Amygdala (tissue), 56 donors: ENCODE measurements around the gene RAB40B.

ENCODE experiments used
- DNase-seq, 56 donors: peaks; one replicate each; lab custom pipeline; 2025; lab: John Stamatoyannopoulos, UW

The RAB40B gene

DNA sequence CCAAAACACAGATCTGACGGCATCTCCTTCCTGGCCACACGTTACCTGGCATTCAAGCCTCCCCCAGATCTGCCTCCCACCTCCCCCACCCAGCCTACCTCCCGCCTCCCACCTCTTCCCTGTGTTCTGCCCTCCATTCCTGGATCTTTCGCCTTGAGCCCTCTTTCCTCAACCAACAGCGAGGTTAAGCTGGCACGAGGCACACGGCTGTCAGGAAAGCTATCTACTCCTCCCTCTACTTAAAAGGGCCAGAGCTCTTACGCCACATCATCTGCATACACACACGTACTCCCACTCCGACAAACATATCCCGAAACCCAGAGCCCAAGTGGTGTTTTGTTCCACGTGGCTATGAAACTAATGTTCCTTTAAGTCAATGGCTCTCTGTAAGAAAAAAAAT lies 68.3 kb downstream of the RAB40B start:
- no peak for DNase-seq

DNA sequence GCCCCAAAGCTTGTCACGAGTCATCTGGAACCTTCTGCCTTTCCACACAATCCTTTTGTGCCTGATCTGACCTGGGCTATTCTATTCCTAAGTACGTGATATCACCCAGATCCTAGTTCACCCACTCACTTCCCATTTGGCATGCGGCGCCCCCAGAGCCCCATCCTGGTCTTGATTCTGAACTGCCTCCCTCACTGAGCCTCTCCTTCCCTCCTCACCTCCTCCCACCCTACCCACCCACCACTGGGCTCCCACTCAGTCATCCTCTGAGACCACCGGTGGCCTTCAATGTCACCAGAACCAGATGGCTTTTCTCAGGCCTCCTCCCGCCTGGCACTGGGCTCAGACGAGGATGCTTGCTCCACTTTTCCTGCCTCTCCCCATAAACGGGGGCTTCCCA lies 68.8 kb downstream of the RAB40B start:
- DNase-seq: no peak

DNA sequence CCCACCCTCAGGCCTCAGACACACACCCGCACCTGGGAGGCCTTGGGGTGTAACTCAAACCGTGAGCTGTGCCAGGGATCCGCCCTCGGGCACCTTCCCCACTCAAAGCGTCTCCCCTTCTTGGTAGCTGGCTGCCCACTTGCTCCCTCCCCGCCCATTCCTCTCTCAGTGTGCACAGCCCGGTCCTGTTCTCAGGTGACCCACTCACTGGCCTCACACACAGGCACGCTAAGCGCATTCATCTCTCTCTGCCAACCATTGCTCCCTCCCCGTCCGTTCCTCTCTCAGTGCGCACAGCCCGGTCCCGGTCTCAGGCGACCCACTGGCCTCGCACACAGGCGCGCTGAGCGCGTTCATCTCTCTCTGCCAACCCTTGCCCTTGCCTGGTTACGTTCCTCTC lies 71.1 kb downstream of the RAB40B start:
- no peak for DNase-seq

DNA sequence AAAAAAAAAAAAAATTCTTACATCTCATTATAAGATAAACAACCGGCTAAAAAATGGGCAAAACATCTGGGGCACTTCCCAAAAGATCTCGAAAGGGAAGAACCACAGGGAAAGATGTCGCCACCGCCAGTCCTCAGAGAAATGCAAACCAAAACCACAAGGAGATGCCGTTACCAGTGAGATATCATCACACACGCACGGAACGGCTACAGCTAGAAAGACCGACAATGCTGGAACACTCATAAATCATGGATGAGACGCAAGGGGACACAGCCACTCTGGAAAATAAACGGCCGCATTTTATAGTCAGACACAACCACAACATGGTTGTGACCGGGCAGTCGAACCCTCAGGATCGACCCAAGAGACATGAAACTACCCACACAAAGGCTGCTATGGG lies 74.8 kb downstream of the RAB40B start:
- DNase-seq: no peak

DNA sequence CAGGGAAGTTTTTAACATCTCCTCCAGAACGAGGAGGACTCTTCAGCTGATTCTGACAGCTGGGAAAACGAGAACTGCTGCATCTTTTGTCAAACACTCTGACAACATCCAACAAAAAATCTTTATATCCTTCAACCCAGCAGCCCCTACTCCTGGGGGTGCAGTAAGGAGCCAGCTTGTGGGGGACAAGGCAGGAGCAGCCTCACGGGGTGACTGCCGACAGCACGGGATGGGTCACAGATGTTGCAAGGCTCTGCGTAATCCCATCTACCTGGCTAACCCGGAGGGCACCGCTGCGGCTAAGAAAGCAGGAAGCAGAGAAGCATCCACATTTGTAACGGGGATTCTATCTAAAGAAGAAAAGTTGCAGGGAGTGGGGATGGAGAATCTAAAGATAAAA lies 78.9 kb downstream of the RAB40B start:
- DNase-seq: no peak

DNA sequence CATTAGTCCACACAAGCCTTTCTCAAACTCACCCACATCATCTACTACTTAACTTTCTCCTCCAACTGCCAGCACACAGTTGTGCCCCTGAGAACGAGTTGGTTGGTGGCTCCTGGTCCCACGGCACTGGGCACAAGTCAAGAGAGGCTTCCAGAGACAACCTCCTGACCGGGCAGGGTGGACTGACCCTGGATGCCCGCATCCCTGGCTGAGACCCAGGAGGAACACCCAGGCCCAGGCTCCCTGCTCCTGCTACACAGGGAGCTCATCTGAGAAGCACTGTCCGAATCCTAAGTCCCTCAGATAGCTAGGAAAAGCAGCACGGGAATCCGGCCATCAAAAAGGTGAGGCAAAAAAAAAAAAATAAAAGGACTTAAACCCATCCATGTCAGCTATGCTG lies 79.3 kb downstream of the RAB40B start:
- no peak for DNase-seq

DNA sequence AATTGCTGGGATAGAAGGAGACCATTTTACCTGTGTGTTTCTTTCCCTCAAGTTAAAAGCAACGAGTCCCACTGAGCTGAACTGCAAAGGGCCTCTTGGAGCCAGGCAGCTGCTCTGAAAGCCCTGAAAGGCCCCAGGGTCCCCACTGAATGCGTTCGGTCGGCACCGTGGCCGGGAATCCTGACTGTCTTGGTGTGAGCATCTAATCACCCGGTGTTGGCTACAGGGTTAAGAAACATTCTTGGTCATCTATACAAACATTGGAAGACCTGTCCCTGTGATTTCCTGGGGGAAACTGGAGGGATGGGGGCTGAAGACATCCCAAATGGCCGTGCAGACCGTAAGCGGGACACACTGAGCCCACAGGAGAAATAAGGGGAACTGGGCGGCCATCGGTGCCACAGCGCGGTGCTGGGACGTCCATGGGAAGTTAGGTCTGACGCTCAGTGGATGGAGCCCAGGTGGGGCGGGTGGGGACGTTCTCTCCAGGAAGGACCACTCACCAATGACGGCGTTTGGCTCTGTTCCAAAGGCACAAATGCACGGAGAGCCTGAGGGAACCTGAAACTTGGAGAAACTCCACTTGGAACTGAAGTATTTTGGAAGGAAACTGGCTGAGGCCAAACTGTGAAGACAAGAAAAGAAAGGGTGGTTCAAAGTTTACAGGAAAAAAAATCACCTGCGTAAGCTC lies 82.3 kb downstream of the RAB40B start:
- DNase-seq: no peak

DNA sequence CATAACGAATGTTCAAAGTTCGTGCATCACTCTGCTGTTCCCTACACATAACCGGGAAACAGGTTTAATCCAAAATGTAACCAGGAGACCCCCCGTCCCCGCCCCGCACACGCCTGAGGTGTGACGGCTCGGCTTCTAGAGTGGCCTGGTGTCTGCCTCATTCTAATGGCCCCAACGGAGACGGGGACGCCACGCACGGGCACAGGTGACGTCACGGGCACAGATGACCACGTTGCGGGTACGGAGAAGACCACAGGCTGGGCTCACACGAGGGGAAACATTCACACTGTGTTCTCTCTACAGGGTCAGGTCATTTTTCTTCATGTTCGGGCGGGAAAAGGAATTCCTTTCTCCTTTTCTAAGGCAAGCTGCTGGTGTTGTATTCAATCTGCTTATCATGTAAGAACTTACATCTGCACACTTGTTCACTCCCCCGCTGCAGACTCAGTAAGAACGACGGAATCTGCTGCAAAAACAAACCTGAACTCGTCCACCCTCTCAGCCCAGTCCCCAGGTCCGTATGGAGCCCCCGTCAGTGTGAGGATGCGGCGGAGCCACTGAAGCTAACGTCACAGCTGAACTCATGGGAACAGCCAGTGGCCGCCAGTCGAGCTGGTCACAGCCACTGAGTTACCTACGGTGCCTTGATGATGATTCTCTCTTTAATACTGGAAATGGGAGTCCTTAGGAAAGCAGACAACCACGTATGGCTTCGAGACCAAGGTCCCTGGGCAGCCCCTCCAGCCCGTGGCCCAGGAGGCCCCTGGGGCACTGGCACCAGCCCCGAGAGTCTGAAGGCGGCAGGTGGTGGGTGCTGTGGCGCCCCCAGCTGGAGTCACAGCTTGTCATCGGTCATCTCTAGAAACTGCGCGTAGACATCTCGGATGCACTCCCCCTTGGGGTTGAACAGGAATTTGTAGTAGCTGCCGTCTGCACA lies 83.1 kb downstream of the RAB40B start:
- DNase-seq: no peak

DNA sequence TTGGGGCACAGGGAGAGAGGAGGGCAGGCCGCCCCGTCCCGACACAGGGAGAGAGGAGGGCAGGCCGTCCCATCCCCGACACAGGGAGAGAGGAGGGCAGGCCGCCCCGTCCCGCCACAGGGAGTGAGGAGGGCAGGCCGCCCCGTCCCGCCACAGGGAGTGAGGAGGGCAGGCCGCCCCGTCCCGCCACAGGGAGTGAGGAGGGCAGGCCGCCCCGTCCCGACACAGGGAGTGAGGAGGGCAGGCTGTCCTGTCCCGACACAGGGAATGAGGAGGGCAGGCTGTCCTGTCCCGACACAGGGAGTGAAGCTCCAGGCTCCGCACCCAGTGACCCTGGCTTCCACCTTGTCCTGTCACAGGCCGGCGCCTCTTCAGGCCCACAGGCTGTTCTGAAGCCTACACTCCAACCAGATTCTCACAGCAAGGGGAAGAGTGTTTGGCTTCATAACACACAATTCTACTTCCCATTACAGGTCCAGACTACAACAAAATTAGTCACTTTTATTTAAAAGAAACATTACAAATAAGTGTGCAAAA lies 84.3 kb downstream of the RAB40B start:
- DNase-seq: no peak

DNA sequence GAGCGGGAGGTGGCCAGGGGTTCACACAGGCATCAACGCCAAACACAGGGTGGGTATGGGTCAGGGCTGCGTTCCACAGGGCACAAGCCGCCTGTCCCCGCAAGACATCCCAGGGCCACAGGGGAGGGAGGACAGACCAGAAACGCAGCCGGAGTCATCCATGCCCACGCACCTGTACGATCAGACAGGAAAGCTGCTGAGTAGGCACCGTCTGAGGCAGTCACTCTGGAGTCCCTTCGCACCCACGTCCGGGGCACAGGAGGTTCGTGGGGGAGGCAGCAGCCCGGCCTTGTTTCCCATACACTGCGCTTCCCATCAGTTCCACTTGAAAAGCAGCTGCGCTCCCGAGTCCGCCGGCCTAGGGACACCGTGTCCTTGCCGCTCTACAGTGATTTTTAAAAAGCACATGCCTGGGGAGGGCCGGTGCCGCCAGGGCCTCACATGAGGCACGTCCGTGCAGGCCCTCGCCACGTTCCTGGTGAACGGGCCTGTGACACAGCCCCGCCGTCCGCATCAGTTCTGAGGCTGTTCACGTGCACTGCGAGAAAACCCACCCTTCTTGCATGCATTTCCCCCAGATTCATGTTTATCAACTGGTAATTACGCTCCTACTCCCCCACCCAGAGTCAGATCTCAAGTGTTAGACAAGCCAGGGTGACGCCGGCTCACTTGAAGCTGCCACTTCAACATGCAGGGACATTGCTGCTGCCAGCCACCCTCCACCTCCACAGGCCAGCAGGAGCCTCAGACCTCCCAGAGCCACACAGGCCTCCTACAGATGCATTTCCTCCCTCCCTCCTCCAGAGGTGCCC lies 85.0 kb downstream of the RAB40B start:
- no peak for DNase-seq

DNA sequence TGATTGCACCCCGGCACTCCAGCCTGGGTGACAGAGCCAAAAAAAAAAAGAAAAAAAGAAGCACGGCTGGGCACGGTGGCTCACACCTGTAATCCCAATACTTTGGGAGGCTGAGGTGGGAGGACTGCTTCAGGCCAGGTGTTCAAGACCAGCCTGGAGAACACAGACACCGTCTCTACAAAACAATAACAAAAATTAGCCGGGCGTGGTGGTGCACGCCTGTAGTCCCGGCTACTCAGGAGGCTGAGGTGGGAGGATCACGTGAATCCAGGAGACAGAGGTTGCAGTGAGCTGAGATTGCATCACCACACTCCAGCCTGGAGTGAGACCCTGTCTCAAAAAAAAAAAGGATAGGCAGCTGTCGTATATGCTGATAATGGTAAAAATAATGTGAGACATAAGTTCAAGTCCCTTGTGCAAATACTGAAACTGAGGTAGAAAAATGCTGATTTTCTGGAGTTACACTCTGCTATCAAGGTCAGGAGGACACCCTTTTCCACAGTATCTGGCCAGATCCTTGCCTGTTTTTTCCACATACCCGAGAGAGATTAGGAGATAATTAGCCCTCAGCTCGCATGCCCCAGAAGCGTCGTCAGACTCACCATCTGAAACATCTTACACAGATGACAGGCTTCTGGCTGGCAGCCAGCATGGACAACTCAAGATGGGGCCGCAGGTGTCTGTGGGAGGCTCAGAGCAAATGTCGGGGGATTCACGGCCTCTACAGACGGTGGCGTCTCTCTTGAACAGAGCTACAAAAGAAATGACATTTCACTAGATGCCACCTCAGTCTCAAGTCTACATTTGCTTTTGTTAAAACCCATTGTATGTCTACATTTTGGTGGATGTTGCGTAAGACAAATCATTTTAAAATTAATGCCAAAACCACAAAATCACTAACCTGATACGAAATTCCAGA lies 87.1 kb downstream of the RAB40B start:
- DNase-seq: peak in 1 of 56 donors; percentile 42

DNA sequence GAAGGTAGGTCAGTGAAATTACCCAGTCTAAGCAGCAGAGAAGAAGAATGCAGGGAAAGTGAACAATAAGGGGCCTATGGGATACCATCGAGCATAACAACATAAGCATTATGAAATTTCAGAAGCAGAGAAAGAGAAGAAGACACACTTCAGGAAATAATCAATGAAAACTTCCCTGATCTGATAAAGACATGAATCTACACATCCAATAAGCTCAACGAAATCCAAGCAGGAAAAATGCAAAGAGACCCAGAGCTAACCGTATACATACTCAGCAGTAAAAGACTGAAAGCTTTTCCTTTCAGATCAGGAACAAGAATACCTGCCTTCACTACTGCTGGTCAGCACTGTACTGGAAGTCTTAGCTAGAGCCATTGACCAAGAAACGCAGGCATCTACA lies 88.8 kb downstream of the RAB40B start:
- DNase-seq: no peak

DNA sequence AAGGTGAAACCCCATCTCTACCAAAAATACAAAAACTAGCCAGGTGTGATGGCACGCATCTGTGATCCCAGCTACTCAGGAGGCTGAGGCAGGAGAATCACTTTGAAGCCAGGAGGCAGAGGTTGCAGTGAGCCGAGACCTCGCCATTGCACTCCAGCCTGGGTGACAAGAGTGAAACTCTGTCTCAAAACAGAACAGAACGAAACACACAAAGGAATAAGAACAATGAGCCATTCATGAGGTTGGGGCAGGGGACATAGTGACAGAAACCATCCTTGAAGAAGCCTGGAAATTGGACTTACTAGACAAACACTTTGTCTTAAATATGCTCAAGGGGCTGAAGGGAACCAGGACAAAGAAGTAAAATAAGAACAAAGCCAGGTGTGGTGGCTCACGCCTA lies 89.7 kb downstream of the RAB40B start:
- no peak for DNase-seq

DNA sequence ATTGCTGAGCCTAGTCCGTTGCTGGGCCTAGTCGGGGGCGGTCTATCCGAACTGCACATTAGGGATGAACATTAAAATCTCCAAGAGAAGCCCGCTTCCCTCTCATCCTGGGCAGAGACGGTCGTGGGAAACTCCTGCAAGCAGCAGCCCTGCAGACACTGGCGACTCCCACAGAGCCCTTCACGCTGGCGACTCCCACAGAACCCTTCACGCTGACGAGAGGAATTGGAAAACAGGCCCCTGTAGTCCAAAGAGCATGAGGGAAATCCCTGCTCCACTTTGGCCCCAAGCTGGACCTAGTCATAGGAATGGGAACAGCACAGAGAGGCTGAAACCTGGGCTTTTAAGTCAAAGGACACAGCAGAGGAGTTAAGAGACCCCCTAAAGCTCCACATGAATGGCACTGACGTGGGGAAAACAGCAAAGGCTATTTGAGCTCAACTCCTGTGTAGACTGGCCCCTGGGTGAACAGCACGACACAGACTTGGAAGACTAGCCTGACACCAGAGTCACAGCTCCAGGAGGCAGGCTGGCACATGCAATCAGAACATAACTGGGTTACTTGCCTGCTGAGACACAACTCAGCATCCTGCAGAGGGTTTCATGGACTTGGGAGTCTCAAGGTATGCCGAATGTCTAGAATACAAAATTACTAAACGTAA lies 92.4 kb downstream of the RAB40B start:
- DNase-seq: no peak
